Mammary epithelial cell (primary cell): ENCODE results near the gene SRC.

Experiments
- EZH2 ChIP-seq: IDR thresholded peaks from 2 replicates; pipeline ENCODE4 v1.6.1; 2012; ENCODE audit warnings: low read length, inconsistent platforms, borderline replicate concordance
- TF ChIP-seq, protein P1 (sequence below), 2 donors: IDR thresholded peaks in 1 of 2; conservative IDR thresholded peaks in 1 of 2; 2 replicates each; pipeline ENCODE4 v1.5.1; 2011 to 2012; ENCODE audit warnings: inconsistent platforms in 2 of 2, low read length in 2 of 2, mild to moderate bottlenecking in 2 of 2, control low read depth in 1 of 2, low read depth in 1 of 2; ENCODE audit not compliant: insufficient read depth in 1 of 2; ENCODE audit errors: extremely low read depth in 1 of 2

DNA sequence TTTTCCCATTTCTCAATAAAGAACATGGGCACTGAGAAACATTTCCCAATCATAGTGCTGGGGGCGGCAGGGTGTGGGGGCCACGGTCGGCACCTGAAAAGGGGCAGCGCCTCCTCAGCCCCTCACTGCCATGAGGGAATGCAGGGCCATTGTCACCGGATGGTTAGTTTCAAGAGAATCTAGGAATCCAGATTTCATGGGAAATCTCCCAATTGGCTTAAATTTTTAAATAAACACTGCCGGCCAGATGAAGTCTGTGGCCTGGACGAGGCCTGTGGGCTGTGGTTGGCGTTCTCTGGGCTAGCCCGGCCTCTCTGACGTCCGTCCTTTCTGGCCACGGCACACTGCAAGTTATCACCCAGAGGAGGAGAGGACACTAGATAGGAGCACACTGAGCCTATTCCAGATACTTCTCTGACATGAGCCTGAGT, 30.9 kb upstream of the SRC start:
- TF ChIP-seq, protein P1, sequence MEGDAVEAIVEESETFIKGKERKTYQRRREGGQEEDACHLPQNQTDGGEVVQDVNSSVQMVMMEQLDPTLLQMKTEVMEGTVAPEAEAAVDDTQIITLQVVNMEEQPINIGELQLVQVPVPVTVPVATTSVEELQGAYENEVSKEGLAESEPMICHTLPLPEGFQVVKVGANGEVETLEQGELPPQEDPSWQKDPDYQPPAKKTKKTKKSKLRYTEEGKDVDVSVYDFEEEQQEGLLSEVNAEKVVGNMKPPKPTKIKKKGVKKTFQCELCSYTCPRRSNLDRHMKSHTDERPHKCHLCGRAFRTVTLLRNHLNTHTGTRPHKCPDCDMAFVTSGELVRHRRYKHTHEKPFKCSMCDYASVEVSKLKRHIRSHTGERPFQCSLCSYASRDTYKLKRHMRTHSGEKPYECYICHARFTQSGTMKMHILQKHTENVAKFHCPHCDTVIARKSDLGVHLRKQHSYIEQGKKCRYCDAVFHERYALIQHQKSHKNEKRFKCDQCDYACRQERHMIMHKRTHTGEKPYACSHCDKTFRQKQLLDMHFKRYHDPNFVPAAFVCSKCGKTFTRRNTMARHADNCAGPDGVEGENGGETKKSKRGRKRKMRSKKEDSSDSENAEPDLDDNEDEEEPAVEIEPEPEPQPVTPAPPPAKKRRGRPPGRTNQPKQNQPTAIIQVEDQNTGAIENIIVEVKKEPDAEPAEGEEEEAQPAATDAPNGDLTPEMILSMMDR (conservative IDR thresholded peaks at IDR 0.05 in 1 of 2, IDR thresholded peaks at IDR 0.05 in 1 of 2; ENCODE audit: extremely low read depth in 1 of 2, insufficient read depth in 1 of 2, low read depth in 1 of 2, low read length in 2 of 2), result no peak
- TF ChIP-seq EZH2, result no peak
